ENCODE results near the gene ZNF217.
"Not testable (repeated sequence)": the region's sequence is repeated elsewhere in the genome, so short reads cannot be mapped to it uniquely, and the experiment has no call there.

ZNF217 gene

DNA sequence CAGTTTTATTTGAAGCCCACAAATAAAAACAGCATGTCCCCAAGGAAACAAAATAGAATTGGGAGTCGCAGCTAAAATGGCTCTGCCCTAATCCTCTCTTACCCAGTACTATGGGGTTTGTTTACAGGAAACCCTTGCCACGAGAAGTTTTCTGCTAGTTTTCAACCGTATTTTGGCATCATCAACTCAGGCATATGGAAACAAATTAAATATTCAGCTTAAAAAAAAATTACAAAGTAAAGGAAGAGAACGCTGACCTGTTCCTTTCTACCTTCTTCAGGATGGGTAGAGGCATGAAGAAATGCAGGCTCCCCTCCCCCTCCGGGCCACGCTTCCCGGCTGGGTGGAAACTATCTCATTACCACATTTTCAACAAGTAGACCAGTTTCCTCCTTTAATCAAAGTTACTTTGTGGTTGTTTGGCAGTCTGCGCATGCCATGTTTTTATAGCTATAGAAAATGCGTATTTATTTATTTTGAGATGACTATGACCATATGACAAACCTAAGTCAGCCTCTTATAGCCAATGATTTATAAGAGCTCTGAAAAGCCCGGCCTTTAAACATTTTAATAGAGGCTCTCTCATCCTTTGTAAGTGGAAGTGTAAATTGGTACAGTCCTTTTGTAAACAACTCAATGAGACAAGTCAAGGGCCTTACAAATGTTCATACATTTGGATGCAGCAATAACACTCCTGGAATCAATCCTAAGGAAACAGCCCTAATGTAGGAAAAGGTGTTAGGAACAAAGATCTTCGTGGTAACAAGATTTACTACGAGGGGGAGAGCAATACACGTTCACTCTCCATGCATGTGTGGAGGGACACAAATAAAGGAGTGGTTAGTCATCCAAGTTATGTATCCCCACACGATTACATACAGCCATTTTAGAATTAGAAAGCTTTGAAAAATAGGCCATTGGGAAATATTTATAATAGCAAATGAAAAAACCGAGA, 16.1 kb upstream of the ZNF217 start:
- Histone ChIP-seq H3K36me3 (ENCODE audit: control insufficient read depth, insufficient read depth, low read length) (no peaks in the 10 kb centered on the region), H3K4me3 (replicated peaks; ENCODE audit: low read depth, low read length) (peak overlapping the region; percentile 26), H3K27me3 (replicated peaks; ENCODE audit: control insufficient read depth, insufficient read depth, low read length) (no peaks in the 10 kb centered on the region)
- TF ChIP-seq, protein P1, sequence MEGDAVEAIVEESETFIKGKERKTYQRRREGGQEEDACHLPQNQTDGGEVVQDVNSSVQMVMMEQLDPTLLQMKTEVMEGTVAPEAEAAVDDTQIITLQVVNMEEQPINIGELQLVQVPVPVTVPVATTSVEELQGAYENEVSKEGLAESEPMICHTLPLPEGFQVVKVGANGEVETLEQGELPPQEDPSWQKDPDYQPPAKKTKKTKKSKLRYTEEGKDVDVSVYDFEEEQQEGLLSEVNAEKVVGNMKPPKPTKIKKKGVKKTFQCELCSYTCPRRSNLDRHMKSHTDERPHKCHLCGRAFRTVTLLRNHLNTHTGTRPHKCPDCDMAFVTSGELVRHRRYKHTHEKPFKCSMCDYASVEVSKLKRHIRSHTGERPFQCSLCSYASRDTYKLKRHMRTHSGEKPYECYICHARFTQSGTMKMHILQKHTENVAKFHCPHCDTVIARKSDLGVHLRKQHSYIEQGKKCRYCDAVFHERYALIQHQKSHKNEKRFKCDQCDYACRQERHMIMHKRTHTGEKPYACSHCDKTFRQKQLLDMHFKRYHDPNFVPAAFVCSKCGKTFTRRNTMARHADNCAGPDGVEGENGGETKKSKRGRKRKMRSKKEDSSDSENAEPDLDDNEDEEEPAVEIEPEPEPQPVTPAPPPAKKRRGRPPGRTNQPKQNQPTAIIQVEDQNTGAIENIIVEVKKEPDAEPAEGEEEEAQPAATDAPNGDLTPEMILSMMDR (IDR thresholded peaks at IDR 0.05; ENCODE audit: insufficient read depth, low read length, poor library complexity, severe bottlenecking) = no peak
- DNase-seq (ENCODE audit: extremely low read depth, insufficient read length) = peak; percentile 72

DNA sequence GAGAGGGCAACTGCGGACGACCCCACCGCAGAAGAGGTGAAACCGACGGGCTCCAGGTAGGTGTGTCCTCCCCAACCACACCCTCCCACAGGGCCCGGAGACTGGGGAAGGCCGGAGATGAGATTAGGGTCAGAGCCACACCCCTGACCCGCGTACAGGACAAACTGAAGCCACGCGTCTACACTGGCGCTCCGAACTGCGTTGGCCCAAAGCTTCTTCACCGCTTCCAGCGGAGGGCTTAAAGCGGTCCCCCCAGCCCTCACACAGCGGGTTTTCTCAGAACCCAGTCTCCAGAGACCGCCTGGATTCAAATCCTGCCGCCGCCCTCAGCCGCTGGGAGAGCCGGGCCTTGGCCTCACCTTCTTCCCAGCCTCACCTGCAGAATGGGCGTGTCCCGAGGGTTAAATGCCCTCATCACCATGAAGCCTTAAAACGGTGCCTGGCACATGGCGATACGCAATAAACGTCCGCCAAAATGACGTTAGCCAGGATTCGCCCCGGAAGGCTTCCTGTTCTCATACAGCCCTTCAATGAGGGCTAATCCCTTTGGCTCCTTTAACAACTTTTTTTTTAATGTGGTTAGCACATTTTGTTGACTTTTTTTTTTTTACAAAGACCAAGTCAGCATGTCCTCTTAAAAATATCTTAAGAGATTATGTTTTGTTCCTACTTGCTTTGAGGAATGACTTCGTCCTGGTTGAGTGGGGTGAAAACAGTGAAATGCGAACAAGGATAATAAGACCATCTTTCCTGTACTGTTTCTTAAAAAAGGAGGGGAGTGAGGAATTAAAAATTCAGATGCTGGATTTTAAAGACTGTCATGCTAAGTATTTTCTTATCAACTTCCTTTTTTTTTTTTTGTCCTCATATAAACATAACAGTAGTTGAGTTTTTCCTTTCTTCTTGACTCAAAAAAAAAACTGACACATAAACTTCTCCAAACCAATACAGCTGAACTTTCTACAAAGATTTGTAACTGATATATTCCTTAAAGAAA, 15.1 kb upstream of the ZNF217 start:
- H3K27me3 ChIP-seq (replicated peaks; ENCODE audit: control insufficient read depth, insufficient read depth, low read length) = no peaks in the 10 kb centered on the region
- H3K36me3 ChIP-seq (ENCODE audit: control insufficient read depth, insufficient read depth, low read length) = no peaks in the 10 kb centered on the region
- peak; percentile 67 for DNase-seq (ENCODE audit: extremely low read depth, insufficient read length)
- no peak overlapping the region; the same call in 1 of the 2 replicates for H3K4me3 ChIP-seq (replicated peaks; ENCODE audit: low read depth, low read length)
- TF ChIP-seq, protein P1 (IDR thresholded peaks at IDR 0.05; ENCODE audit: insufficient read depth, low read length, poor library complexity, severe bottlenecking) = no peak

DNA sequence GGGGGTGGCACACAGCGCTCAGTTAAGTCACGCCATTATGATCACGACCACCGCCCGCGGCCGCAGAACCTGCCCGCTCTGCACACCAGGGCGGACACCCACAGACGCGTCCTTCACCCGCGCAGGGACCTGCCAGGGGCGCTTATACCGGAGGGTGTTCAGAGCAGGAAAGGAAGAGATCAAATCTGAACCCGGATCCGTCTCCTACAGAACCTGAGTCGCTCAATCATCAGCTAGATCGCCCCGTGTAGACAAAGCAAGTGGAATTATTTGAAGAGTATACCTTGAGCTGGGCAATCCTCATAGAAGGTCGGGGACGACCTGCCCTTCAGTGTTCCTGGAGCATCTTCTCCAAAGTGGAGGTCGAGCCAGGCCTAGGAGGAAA, 14.4 kb upstream of the ZNF217 start:
- TF ChIP-seq, protein P1 (IDR thresholded peaks at IDR 0.05; ENCODE audit: insufficient read depth, low read length, poor library complexity, severe bottlenecking) = no peak
- Histone ChIP-seq H3K36me3 (ENCODE audit: control insufficient read depth, insufficient read depth, low read length) (no peaks in the 10 kb centered on the region), H3K4me3 (replicated peaks; ENCODE audit: low read depth, low read length) (no peak overlapping the region), H3K27me3 (replicated peaks; ENCODE audit: control insufficient read depth, insufficient read depth, low read length) (no peaks in the 10 kb centered on the region)
- no peak for DNase-seq (ENCODE audit: extremely low read depth, insufficient read length)

DNA sequence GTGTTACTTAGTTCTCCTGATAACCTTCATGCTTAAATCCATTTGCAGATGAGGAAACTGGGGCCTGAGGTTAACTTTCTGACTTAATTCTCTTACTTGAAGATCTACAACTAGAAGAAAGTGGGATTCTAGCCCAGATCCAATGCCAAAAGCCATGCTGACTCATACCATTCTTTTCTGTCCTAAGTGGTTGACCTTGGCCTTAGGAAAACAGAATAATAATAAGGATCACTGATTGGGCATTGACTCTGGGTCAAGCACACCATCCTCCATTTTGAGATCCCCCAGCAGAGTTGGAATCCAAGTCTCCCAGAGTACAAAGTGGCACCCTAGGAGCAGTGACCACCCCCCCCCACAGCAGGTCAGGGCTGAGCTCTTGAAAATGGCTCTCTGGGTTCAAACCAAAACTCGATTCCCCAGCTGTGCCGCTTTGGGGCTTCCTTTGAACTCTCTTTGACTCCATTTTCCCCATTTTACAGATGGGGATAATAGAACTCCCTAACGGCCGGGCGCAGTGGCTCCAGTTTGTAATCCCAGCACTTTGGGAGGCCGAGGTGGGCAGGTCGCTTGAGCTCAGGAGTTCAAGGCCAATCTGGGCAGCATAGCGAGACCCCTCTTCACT, 12.8 kb upstream of the ZNF217 start:
- H3K36me3 ChIP-seq (ENCODE audit: control insufficient read depth, insufficient read depth, low read length) = no peaks in the 10 kb centered on the region
- no peak overlapping the region for H3K4me3 ChIP-seq (replicated peaks; ENCODE audit: low read depth, low read length)
- DNase-seq (ENCODE audit: extremely low read depth, insufficient read length) = no peak
- TF ChIP-seq, protein P1 (IDR thresholded peaks at IDR 0.05; ENCODE audit: insufficient read depth, low read length, poor library complexity, severe bottlenecking) = no peak
- no peaks in the 10 kb centered on the region for H3K27me3 ChIP-seq (replicated peaks; ENCODE audit: control insufficient read depth, insufficient read depth, low read length)

DNA sequence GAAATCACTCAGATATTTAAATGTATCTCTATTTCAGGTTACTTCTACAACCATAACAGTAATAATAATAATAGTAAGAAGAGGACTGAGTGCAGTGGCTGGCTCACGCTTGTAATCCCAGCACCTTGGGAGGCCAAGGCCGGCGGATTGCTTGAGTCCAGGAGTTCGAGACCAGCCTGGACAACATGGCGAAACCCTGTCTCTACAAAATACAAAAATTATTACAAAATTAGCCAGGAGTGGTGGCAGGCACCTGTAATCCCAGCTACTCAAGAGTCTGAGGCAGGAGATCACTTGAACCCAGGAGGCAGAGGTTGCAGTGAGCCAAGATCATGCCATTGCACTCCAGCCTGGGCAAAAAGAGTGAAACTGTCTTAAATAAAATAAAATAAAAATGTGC, 11.8 kb upstream of the ZNF217 start:
- not testable (repeated sequence) for H3K36me3 ChIP-seq (ENCODE audit: control insufficient read depth, insufficient read depth, low read length); DNase-seq (ENCODE audit: extremely low read depth, insufficient read length); H3K27me3 ChIP-seq (replicated peaks; ENCODE audit: control insufficient read depth, insufficient read depth, low read length); H3K4me3 ChIP-seq (replicated peaks; ENCODE audit: low read depth, low read length)

DNA sequence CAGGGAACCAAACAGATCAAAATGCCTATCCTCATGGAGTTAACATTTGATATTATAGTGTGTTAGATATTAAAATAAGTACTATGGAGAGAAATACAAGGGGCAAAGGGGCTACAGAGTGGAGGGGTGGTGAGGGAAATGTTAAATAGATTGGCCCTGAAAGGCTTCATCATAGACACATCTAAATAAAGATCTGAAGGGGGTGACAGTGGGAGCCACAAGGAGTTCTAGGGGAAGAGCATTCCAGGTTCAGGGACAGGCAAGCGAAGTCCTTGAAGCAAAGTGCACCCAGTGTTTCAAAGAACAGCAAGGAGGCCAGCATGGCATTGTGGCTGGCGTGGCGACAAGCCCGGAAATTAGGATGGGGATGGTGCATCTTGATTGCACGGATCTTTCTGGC, 11.2 kb upstream of the ZNF217 start:
- not testable (repeated sequence) for H3K36me3 ChIP-seq (ENCODE audit: control insufficient read depth, insufficient read depth, low read length); H3K4me3 ChIP-seq (replicated peaks; ENCODE audit: low read depth, low read length); H3K27me3 ChIP-seq (replicated peaks; ENCODE audit: control insufficient read depth, insufficient read depth, low read length); DNase-seq (ENCODE audit: extremely low read depth, insufficient read length)

Measured in GM06990 (cell line).